Stimulated activated naive CD8-positive, alpha-beta T cell treated with anti-CD3 and anti-CD28 coated beads, Interleukin-15, amount 100 ng/mL, for 72 hours (primary cell): ENCODE data around the gene ZNF384.

Experiments
- ATAC-seq: fragments of 150-1000 bp; cut with Tn5 transposase; 2 replicates; pipeline ENCODE4 v1.10.0; 2021; ENCODE audit warnings: mild to moderate bottlenecking, moderate library complexity
- DNase-seq, 2 donors: peaks; one replicate each; pipeline ENCODE4 v3.0.0; 2021 to 2022
- H3K27ac Mint-ChIP-seq, 2 donors: one replicate each; pipeline ENCODE4 v1.8.0; 2022; ENCODE audit warnings: mild to moderate bottlenecking in 2 of 2, mixed read lengths in 2 of 2, moderate library complexity in 2 of 2
- H3K27me3 Mint-ChIP-seq: one replicate; pipeline ENCODE4 v1.8.0; 2022; ENCODE audit warnings: mixed read lengths
- H3K4me1 Mint-ChIP-seq: one replicate; pipeline ENCODE4 v1.8.0; 2022; ENCODE audit warnings: mild to moderate bottlenecking, mixed read lengths
- H3K4me3 Mint-ChIP-seq, 2 donors: one replicate each; pipeline ENCODE4 v1.8.0; 2022; ENCODE audit warnings: mild to moderate bottlenecking in 2 of 2, mixed read lengths in 2 of 2, moderate library complexity in 1 of 2
- H3K9me3 Mint-ChIP-seq, 2 donors: one replicate each; pipeline ENCODE4 v1.8.0; 2022; ENCODE audit warnings: mixed read lengths in 2 of 2

The ZNF384 gene

DNA sequence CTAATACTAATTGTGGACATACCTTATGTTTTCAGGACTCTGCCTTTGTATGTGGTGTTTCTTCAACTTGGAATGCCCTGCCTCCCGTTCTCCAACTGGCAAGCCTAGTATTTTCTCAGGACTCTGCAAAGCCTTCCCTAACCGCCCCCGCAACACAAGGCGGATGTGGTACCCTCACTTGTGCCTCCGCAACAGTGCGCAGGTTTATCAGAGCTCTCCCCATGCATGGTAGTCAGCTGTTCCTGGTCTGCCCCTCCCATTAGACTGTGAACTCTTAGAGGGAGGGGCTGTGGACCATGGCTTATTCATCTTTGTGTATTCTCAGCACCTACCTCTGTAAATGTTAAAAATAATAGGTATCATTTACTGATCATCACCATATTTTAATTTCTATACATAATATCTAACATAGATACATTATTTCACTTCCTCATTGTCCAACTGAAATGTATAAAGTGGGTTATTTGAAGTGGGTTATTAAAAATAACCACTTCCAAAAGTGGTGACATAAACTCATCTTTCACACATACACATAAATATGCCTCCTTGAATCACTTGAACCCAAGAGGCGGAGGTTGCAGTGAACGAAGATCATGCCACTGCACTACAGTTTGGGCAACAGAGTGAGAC is 62.4 kb downstream of the ZNF384 start:
- Mint-ChIP-seq H3K27me3 (no peaks in the 10 kb centered on the region), H3K4me1 (peaks cover 47% of the 10 kb centered on the region), H3K27ac (peak overlapping the region in 1 of 2 donors; percentile 73), H3K4me3 (peak overlapping the region; percentile 20 to 75), H3K9me3 (no peaks in the 10 kb centered on the region)
- DNase-seq (no peak), ATAC-seq (peak; percentile 52)

DNA sequence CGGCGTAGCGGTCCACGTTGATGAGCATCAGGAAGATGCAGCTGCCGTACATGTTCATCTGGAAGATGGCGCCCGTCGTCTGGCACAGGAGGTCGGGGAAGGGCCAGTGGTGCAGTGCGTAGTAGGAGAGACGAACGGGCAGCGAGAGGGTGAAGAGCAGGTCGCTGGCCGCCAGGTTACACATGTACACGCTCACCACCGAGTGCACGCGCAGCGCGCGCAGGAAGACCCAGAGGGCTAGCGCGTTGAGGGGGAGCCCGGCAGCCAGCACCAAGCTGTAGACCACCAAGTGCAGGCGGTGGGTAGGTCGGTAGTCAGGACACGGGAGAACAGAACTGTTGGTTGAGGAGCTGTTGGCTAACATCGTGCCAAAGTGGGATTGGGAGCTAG is 68.3 kb downstream of the ZNF384 start:
- Mint-ChIP-seq H3K9me3 (no peaks in the 10 kb centered on the region), H3K27ac (peak overlapping the region in 1 of 2 donors; percentile 90), H3K27me3 (no peaks in the 10 kb centered on the region), H3K4me1 (peaks cover 23% of the 10 kb centered on the region), H3K4me3 (peak overlapping the region; percentile 17 to 62)
- ATAC-seq = no peak
- DNase-seq = no peak

DNA sequence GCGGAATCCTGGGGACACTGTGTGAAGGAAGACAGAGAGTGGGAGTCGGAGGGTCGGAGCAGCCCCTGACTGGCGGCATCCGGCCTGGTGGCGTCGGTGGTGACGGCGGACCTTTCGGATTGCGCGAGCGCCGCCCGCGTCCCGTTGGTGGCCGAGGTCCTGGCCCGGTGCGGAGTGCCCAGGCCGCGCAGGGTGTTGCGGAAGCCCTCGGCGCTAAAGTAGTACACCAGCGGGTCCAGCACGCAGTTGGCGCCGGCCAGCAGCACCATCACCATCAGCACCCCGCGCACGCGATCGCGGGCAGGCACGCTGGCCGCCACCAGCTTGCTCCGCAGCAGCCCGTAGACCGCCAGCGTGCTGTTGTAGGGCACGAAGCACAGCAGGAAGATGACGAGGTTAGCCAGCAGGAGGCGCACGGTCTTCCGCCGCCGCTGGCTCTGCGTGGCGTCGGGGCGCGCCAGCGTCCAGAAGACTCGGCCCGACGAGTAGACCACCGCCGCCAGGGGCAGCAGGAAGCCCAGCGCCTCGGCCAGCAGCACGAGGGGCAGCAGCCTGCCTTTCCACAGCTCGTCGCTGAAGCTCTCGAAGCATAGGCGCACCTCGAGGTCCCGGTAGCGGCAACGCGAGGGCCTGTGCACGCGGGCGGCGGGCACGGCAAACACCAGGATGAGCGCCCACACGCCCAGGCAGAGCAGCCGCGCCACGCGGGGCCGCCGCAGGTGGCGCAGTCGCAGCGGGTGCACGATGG is 68.9 kb downstream of the ZNF384 start:
- ATAC-seq = peak; percentile 81

GRCh38 chr12:6618483-6619225 is 70.5 kb downstream of the ZNF384 start:
- no peaks in the 10 kb centered on the region for H3K9me3 Mint-ChIP-seq
- H3K4me3 Mint-ChIP-seq = no peak overlapping the region
- DNase-seq = no peak
- H3K4me1 Mint-ChIP-seq = peaks cover 36% of the 10 kb centered on the region
- no peak overlapping the region for H3K27ac Mint-ChIP-seq
- no peak for ATAC-seq
- no peaks in the 10 kb centered on the region for H3K27me3 Mint-ChIP-seq

More for the DNA sequence above, 68.9 kb downstream of the ZNF384 start:
- Mint-ChIP-seq H3K4me1 (peaks cover 23% of the 10 kb centered on the region), H3K27me3 (no peaks in the 10 kb centered on the region), H3K4me3 (peak overlapping the region; percentile 49 to 62), H3K9me3 (no peaks in the 10 kb centered on the region), H3K27ac (peak overlapping the region in 1 of 2 donors; percentile 90)
- DNase-seq = peak; percentile 57
